ENCODE data around the gene C2.

DNA sequence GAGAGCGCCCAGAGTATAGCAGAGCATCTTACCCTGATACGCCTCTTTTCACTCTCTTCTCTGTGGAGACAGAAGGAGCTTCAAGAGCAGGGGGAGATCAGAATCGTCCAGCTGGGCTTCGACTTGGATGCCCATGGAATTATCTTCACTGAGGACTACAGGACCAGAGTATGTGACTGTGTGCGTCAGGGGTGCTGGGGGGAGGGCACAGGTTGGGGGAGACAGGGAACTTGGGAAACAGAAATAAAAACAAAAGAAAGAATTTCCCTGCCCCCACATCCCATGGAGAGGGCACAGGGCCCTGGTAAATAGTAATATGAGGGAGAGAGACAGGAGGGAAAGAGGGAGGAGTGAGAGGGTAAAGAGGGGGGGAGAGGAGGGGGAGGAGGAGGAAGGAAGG, 51.3 kb downstream of the C2 start:
- TF ChIP-seq, protein P1, sequence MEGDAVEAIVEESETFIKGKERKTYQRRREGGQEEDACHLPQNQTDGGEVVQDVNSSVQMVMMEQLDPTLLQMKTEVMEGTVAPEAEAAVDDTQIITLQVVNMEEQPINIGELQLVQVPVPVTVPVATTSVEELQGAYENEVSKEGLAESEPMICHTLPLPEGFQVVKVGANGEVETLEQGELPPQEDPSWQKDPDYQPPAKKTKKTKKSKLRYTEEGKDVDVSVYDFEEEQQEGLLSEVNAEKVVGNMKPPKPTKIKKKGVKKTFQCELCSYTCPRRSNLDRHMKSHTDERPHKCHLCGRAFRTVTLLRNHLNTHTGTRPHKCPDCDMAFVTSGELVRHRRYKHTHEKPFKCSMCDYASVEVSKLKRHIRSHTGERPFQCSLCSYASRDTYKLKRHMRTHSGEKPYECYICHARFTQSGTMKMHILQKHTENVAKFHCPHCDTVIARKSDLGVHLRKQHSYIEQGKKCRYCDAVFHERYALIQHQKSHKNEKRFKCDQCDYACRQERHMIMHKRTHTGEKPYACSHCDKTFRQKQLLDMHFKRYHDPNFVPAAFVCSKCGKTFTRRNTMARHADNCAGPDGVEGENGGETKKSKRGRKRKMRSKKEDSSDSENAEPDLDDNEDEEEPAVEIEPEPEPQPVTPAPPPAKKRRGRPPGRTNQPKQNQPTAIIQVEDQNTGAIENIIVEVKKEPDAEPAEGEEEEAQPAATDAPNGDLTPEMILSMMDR (IDR thresholded peaks at IDR 0.05), result no peak
- TF ChIP-seq POLR2A (IDR thresholded peaks at IDR 0.05), result no peak
